Measurements from ENCODE around the gene CDC73.

The CDC73 gene

DNA sequence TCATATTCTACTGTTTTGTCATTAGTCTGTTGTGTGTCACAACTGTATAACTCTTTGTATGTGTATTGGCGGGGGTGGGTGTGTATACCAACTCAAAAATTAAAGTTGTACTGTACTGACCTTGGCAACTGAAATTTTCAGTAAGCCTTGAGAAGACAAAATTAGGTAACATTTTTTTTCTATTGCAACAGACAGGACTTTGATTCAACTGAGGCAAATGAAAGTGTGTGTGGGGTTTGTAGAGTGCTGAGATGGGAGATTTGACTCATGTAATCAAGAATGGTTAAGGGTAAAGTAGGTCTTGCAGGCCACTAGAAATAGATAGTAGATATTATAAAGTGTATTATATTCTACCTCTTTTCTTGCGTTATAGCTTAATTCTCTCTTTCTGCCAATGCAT lies 79.2 kb downstream of the CDC73 start:
- no peak for TF ChIP-seq CTCF (IDR thresholded peaks at IDR 0.05; ENCODE audit: borderline replicate concordance, insufficient read depth, low read depth, low read length)

DNA sequence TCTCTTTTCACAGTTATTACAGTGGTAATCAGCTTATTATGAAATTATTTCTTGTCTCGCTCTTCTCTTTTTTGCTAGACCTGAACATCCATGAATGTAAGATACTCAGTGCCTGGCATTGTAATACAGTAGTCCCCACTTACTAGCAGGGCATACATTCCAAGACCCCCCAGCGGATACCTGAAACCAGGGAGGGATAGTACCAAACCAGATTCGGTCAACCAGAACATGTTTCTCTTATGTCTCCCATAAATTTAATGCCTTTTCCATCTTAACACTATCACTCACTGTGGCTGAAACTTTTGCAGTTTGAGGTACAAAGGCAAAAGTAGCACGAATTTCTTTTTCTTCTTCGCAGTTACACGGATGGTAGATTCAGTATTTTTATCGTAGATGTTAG lies 89.2 kb downstream of the CDC73 start:
- H3K4me3 ChIP-seq (ENCODE audit: low read depth, low read length): no peak overlapping the region
- TF ChIP-seq CTCF (IDR thresholded peaks at IDR 0.05; ENCODE audit: borderline replicate concordance, insufficient read depth, low read depth, low read length): no peak

More for the DNA sequence above, 79.2 kb downstream of the CDC73 start:
- H3K4me3 ChIP-seq (ENCODE audit: low read depth, low read length): no peak overlapping the region

DNA sequence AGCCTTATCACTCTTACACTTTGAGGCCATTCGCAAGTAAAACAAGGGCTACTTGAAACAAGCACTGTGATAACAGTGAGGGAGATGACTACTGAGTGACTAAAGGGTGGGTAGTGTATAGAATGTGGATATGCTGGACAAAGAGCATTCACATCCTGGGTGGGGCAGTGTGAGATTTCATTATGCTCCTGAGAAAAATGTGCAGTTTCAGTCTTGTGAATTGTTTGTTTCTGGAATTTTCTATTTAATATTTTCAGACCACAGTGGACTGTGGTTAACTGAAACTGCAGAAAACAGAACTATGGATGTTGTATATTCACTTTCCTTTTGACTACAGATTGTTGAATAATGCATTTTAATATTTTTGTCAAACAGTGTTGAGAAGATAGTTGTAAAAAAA lies 89.7 kb downstream of the CDC73 start:
- H3K4me3 ChIP-seq (ENCODE audit: low read depth, low read length): no peak overlapping the region
- TF ChIP-seq CTCF (IDR thresholded peaks at IDR 0.05; ENCODE audit: borderline replicate concordance, insufficient read depth, low read depth, low read length): no peak

DNA sequence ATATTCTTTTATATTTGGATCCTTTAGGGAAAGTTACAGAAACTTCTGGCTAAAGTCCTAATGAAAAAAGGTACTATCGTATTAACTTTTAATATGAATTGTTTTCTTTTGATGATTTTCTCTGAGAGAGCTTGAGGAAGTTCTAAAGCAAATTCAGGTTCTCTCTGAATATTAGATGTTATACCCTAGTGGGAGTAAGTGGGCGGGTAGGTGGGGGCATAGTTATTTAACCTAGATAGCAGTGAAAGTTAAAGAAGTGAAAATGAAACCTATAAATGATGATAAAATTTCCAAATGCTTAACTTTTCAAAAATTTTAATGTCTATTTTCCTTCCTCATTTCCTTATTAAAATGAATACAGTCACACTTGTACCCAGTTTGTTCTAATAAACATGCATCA lies 90.8 kb downstream of the CDC73 start:
- H3K4me3 ChIP-seq (ENCODE audit: low read depth, low read length): no peak overlapping the region
- no peak for TF ChIP-seq CTCF (IDR thresholded peaks at IDR 0.05; ENCODE audit: borderline replicate concordance, insufficient read depth, low read depth, low read length)

GRCh38 chr1:193213998-193214397 lies 92.2 kb downstream of the CDC73 start:
- H3K4me3 ChIP-seq (ENCODE audit: low read depth, low read length): no peak overlapping the region
- no peak for TF ChIP-seq CTCF (IDR thresholded peaks at IDR 0.05; ENCODE audit: borderline replicate concordance, insufficient read depth, low read depth, low read length)

- no peak overlapping the region for H3K4me3 ChIP-seq (ENCODE audit: low read depth, low read length)
- no peak for TF ChIP-seq CTCF (IDR thresholded peaks at IDR 0.05; ENCODE audit: borderline replicate concordance, insufficient read depth, low read depth, low read length)
Observed at GRCh38 chr1:193216920-193217319, 95.1 kb downstream of the CDC73 start.

DNA sequence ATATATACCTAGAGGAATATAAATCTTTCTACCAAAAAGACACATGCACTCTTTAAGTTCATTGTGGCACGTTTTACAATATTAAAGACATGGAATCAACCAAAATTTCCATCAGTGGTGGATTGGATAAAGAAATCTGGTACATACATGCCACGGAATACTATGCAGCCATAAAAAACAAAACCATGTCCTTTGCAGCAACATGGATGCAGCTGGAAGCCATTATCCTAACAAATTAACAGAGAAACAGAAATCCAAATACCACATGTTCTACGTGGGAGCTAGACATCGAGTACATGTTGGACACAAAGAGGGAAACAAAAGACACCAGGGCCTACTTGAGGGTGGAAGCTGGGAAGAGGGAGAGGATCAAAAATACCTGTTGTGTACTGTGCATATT lies 97.6 kb downstream of the CDC73 start:
- no peak for TF ChIP-seq CTCF (IDR thresholded peaks at IDR 0.05; ENCODE audit: borderline replicate concordance, insufficient read depth, low read depth, low read length)
- no peak overlapping the region for H3K4me3 ChIP-seq (ENCODE audit: low read depth, low read length)

All from GM12875 (cell line).